Activated B cell treated with CpG ODN at 0.5 μM for 24 hours (primary cell): ENCODE measurements around the gene ANKRD40. TPM values are rescaled to one million over a fixed set of nuclear protein-coding genes. Genes with fewer than 3 reads are reported as not detected.
"Not testable (repeated sequence)": the region's sequence is repeated elsewhere in the genome, so short reads cannot be mapped to it uniquely, and the experiment has no call there.

ENCODE experiments used
- ATAC-seq: fragments of 200-7000 bp; cut with Tn5 transposase; one replicate; pipeline ENCODE4 v1.10.0; 2021; ENCODE audit warnings: low read depth, mild to moderate bottlenecking, moderate library complexity
- CTCF ChIA-PET: fragments of 350-600 bp; sonication (Branson Sonifier 250); formaldehyde crosslinking; loops from one replicate; lab custom pipeline; 2021; ENCODE audit warnings: antibody characterized with exemption; lab: Charles Lee
- POLR2A ChIA-PET: fragments of 350-600 bp; sonication (Branson Sonifier 250); formaldehyde crosslinking; loops from one replicate; lab custom pipeline; 2021; ENCODE audit warnings: antibody characterized with exemption; lab: Charles Lee
- DNase-seq: peaks from one replicate; pipeline ENCODE4 v3.0.0; 2022
- H3K27ac Mint-ChIP-seq: one replicate; pipeline ENCODE4 v1.8.0; 2020; ENCODE audit warnings: mixed read lengths
- H3K27me3 Mint-ChIP-seq: one replicate; pipeline ENCODE4 v1.8.0; 2021; ENCODE audit warnings: mixed read lengths
- H3K36me3 Mint-ChIP-seq: one replicate; pipeline ENCODE4 v1.8.0; 2021; ENCODE audit warnings: low read depth, mixed read lengths
- H3K4me1 Mint-ChIP-seq: one replicate; pipeline ENCODE4 v1.8.0; 2021; ENCODE audit warnings: mixed read lengths
- H3K4me3 Mint-ChIP-seq: one replicate; pipeline ENCODE4 v1.8.0; 2020; ENCODE audit warnings: mild to moderate bottlenecking, mixed read lengths
- H3K9me3 Mint-ChIP-seq: one replicate; pipeline ENCODE4 v1.8.0; 2020; ENCODE audit warnings: mixed read lengths
- intact Hi-C: fragments of 100-400 bp; cut with micrococcal nuclease; formaldehyde crosslinking; loops from one replicate; pipeline ENCODE4 v1.15.1; 2024
- total RNA-seq: library from RNA; stranded (reverse); gene quantifications from 2 replicates; pipeline ENCODE4 v1.2.3, GENCODE V29; 2022
- TF ChIP-seq, protein P1 (sequence below): fragments of 200-600 bp; IDR thresholded peaks from one replicate; pipeline ENCODE4 v1.8.0; 2022; ENCODE audit warnings: antibody characterized with exemption, mild to moderate bottlenecking

The ANKRD40 gene
- total RNA-seq, 1 donor from 2014 or later = 39.0 TPM

- Mint-ChIP-seq H3K4me1 (no peaks in the 10 kb centered on the region), H3K9me3 (no peaks in the 10 kb centered on the region), H3K27ac (no peak overlapping the region), H3K4me3 (no peak overlapping the region), H3K27me3 (peaks cover 34% of the 10 kb centered on the region), H3K36me3 (no peaks in the 10 kb centered on the region)
- intact Hi-C loops = no loop called here
- POLR2A ChIA-PET = no interaction called here
- ATAC-seq (no peak), DNase-seq (no peak)
- CTCF ChIA-PET = no interaction called here
- TF ChIP-seq, protein P1, sequence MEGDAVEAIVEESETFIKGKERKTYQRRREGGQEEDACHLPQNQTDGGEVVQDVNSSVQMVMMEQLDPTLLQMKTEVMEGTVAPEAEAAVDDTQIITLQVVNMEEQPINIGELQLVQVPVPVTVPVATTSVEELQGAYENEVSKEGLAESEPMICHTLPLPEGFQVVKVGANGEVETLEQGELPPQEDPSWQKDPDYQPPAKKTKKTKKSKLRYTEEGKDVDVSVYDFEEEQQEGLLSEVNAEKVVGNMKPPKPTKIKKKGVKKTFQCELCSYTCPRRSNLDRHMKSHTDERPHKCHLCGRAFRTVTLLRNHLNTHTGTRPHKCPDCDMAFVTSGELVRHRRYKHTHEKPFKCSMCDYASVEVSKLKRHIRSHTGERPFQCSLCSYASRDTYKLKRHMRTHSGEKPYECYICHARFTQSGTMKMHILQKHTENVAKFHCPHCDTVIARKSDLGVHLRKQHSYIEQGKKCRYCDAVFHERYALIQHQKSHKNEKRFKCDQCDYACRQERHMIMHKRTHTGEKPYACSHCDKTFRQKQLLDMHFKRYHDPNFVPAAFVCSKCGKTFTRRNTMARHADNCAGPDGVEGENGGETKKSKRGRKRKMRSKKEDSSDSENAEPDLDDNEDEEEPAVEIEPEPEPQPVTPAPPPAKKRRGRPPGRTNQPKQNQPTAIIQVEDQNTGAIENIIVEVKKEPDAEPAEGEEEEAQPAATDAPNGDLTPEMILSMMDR = no peak
Measured at GRCh38 chr17:50682441-50682840, 25.3 kb downstream of the ANKRD40 start.

GRCh38 chr17:50681263-50682200 lies 26.2 kb downstream of the ANKRD40 start:
- ATAC-seq (no peak), DNase-seq (no peak)
- ChIA-PET POLR2A (no interaction called here), CTCF (no interaction called here)
- no peaks in the 10 kb centered on the region for H3K36me3 Mint-ChIP-seq
- intact Hi-C loops = no loop called here
- H3K4me1 Mint-ChIP-seq = no peaks in the 10 kb centered on the region
- H3K4me3 Mint-ChIP-seq = no peak overlapping the region
- H3K27ac Mint-ChIP-seq = no peak overlapping the region
- TF ChIP-seq, protein P1 = no peak
- no peaks in the 10 kb centered on the region for H3K9me3 Mint-ChIP-seq
- H3K27me3 Mint-ChIP-seq = peaks cover 38% of the 10 kb centered on the region

GRCh38 chr17:50680543-50681262 lies 27.0 kb downstream of the ANKRD40 start:
- CTCF ChIA-PET, POLR2A ChIA-PET, ATAC-seq, H3K27ac Mint-ChIP-seq, H3K4me3 Mint-ChIP-seq, intact Hi-C loops, H3K4me1 Mint-ChIP-seq, DNase-seq, H3K9me3 Mint-ChIP-seq, H3K36me3 Mint-ChIP-seq: not testable (repeated sequence)
- H3K27me3 Mint-ChIP-seq = peaks cover 38% of the 10 kb centered on the region

GRCh38 chr17:50680126-50680525 lies 27.6 kb downstream of the ANKRD40 start:
- CTCF ChIA-PET = no interaction called here
- no peak for DNase-seq
- intact Hi-C loops = no loop called here
- Mint-ChIP-seq H3K36me3 (no peaks in the 10 kb centered on the region), H3K4me1 (no peaks in the 10 kb centered on the region), H3K9me3 (no peaks in the 10 kb centered on the region), H3K27me3 (peaks cover 38% of the 10 kb centered on the region), H3K4me3 (no peak overlapping the region), H3K27ac (no peak overlapping the region)
- ATAC-seq = no peak
- POLR2A ChIA-PET = no interaction called here
- TF ChIP-seq, protein P1 = no peak

- Mint-ChIP-seq H3K27me3 (peaks cover 41% of the 10 kb centered on the region), H3K9me3 (no peaks in the 10 kb centered on the region)
Measured at GRCh38 chr17:50679008-50679544, 28.6 kb downstream of the ANKRD40 start.

More at GRCh38 chr17:50679008-50679544, 28.6 kb downstream of the ANKRD40 start:
- DNase-seq (no peak), ATAC-seq (no peak)
- no peaks in the 10 kb centered on the region for H3K36me3 Mint-ChIP-seq
- no peak overlapping the region for H3K27ac Mint-ChIP-seq
- no peak overlapping the region for H3K4me3 Mint-ChIP-seq
- intact Hi-C loops = no loop called here
- TF ChIP-seq, protein P1 = no peak
- CTCF ChIA-PET = no interaction called here
- POLR2A ChIA-PET = no interaction called here
- H3K4me1 Mint-ChIP-seq = no peaks in the 10 kb centered on the region
